DOHH2 (cell line): ENCODE data around the gene DCHS2.

ENCODE experiments used
- H3F3A ChIP-seq: fragments of 200-600 bp; sonication (generic), shearing (Covaris generic); 2 replicates; pipeline ENCODE4 v1.6.0; 2016; ENCODE audit warnings: antibody characterized with exemption, mild to moderate bottlenecking; ENCODE audit not compliant: control insufficient read depth, insufficient read depth
- H3K27ac ChIP-seq: fragments of 200-600 bp; sonication (generic); 2 replicates; pipeline ENCODE4 v1.5.1; 2014; ENCODE audit warnings: low read depth, mild to moderate bottlenecking, low read length, moderate library complexity
- H3K27me3 ChIP-seq: fragments of 200-600 bp; sonication (generic); 2 replicates; pipeline ENCODE4 v1.6.1; 2014; ENCODE audit warnings: mild to moderate bottlenecking, low read length, mixed read lengths; ENCODE audit not compliant: control insufficient read depth
- H3K36me3 ChIP-seq: fragments of 200-600 bp; sonication (generic); 2 replicates; pipeline ENCODE4 v1.6.1; 2014; ENCODE audit warnings: mild to moderate bottlenecking, low read length, moderate library complexity, mixed read lengths; ENCODE audit not compliant: control insufficient read depth
- H3K4me1 ChIP-seq: fragments of 200-600 bp; sonication (generic); 2 replicates; pipeline ENCODE4 v1.6.1; 2014; ENCODE audit warnings: mild to moderate bottlenecking, low read length, mixed read lengths; ENCODE audit not compliant: control insufficient read depth
- H3K4me2 ChIP-seq: fragments of 200-600 bp; sonication (generic); 2 replicates; pipeline ENCODE4 v1.6.0; 2014; ENCODE audit warnings: mild to moderate bottlenecking, low read length, moderate library complexity
- H3K4me3 ChIP-seq: fragments of 200-600 bp; sonication (generic); 2 replicates; pipeline ENCODE4 v1.5.1; 2014; ENCODE audit warnings: mild to moderate bottlenecking, low read length, mixed read lengths
- H3K79me2 ChIP-seq: fragments of 200-600 bp; sonication (generic); 2 replicates; pipeline ENCODE4 v1.6.1; 2014; ENCODE audit warnings: mild to moderate bottlenecking, low read length, mixed read lengths; ENCODE audit not compliant: control insufficient read depth
- H3K9me2 ChIP-seq: fragments of 200-600 bp; sonication (generic); replicated peaks from 2 replicates; pipeline ENCODE4 v1.6.1; 2014; ENCODE audit warnings: mild to moderate bottlenecking, low read length, mixed read lengths; ENCODE audit not compliant: control insufficient read depth
- H3K9me3 ChIP-seq: fragments of 200-600 bp; sonication (generic); 2 replicates; pipeline ENCODE4 v1.6.1; 2014; ENCODE audit warnings: antibody characterized with exemption, low read length, mixed read lengths; ENCODE audit not compliant: control insufficient read depth, insufficient read depth
- H4K20me1 ChIP-seq: fragments of 200-600 bp; sonication (generic); 2 replicates; pipeline ENCODE4 v1.6.0; 2014; ENCODE audit warnings: low read depth, mild to moderate bottlenecking, antibody characterized with exemption, low read length, moderate library complexity; ENCODE audit not compliant: control insufficient read depth, insufficient read depth
- EZH2phosphoT487 ChIP-seq: fragments of 200-600 bp; sonication (generic); IDR thresholded peaks from 2 replicates; pipeline ENCODE4 v1.6.1; 2017; ENCODE audit warnings: borderline replicate concordance, mild to moderate bottlenecking, antibody characterized with exemption, low read length, moderate library complexity, mixed read lengths
- TF ChIP-seq, protein P1 (sequence below): fragments of 200-600 bp; sonication (generic); IDR thresholded peaks from one replicate; pipeline ENCODE4 v1.5.1; 2014; ENCODE audit warnings: antibody characterized with exemption, mild to moderate bottlenecking, low read depth, low read length; ENCODE audit not compliant: poor library complexity, severe bottlenecking

Gene DCHS2

GRCh38 chr4:154230723-154231122, 260.9 kb downstream of the DCHS2 start:
- H3K79me2 ChIP-seq, result no peaks in the 10 kb centered on the region
- no peaks in the 10 kb centered on the region for H3K36me3 ChIP-seq
- no peaks in the 10 kb centered on the region for H3K9me3 ChIP-seq
- no peaks in the 10 kb centered on the region for H3K4me1 ChIP-seq
- H3K4me2 ChIP-seq, result no peak overlapping the region
- H3K27ac ChIP-seq, result no peak overlapping the region
- H3K9me2 ChIP-seq, result no peaks in the 10 kb centered on the region; the same call in 1 of the 2 replicates
- H4K20me1 ChIP-seq, result no peaks in the 10 kb centered on the region
- H3F3A ChIP-seq, result no peaks in the 10 kb centered on the region
- no peaks in the 10 kb centered on the region for H3K27me3 ChIP-seq
- no peak overlapping the region for H3K4me3 ChIP-seq
- TF ChIP-seq, protein P1, sequence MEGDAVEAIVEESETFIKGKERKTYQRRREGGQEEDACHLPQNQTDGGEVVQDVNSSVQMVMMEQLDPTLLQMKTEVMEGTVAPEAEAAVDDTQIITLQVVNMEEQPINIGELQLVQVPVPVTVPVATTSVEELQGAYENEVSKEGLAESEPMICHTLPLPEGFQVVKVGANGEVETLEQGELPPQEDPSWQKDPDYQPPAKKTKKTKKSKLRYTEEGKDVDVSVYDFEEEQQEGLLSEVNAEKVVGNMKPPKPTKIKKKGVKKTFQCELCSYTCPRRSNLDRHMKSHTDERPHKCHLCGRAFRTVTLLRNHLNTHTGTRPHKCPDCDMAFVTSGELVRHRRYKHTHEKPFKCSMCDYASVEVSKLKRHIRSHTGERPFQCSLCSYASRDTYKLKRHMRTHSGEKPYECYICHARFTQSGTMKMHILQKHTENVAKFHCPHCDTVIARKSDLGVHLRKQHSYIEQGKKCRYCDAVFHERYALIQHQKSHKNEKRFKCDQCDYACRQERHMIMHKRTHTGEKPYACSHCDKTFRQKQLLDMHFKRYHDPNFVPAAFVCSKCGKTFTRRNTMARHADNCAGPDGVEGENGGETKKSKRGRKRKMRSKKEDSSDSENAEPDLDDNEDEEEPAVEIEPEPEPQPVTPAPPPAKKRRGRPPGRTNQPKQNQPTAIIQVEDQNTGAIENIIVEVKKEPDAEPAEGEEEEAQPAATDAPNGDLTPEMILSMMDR, result no peak
- no peak for TF ChIP-seq EZH2phosphoT487

- no peaks in the 10 kb centered on the region for H3K36me3 ChIP-seq
- no peak for TF ChIP-seq EZH2phosphoT487
- TF ChIP-seq, protein P1, result no peak
- no peak overlapping the region for H3K4me3 ChIP-seq
- H3F3A ChIP-seq, result no peaks in the 10 kb centered on the region
- H4K20me1 ChIP-seq, result no peaks in the 10 kb centered on the region
- H3K4me1 ChIP-seq, result no peaks in the 10 kb centered on the region
- no peak overlapping the region for H3K27ac ChIP-seq
- no peaks in the 10 kb centered on the region for H3K9me3 ChIP-seq
- H3K4me2 ChIP-seq, result no peak overlapping the region
- H3K79me2 ChIP-seq, result no peaks in the 10 kb centered on the region
- no peaks in the 10 kb centered on the region; the same call in 1 of the 2 replicates for H3K9me2 ChIP-seq
- no peaks in the 10 kb centered on the region for H3K27me3 ChIP-seq
Measured at GRCh38 chr4:154230091-154230490, 261.5 kb downstream of the DCHS2 start.

- Histone ChIP-seq H4K20me1 (no peaks in the 10 kb centered on the region), H3K27me3 (no peaks in the 10 kb centered on the region), H3K9me2 (no peaks in the 10 kb centered on the region), H3K36me3 (no peaks in the 10 kb centered on the region), H3K4me3 (no peak overlapping the region), H3K9me3 (peaks cover 4% of the 10 kb centered on the region; the same call in 1 of the 2 replicates), H3K4me2 (no peak overlapping the region), H3F3A (no peaks in the 10 kb centered on the region), H3K27ac (no peak overlapping the region), H3K4me1 (no peaks in the 10 kb centered on the region), H3K79me2 (no peaks in the 10 kb centered on the region)
- TF ChIP-seq EZH2phosphoT487, result no peak
- TF ChIP-seq, protein P1, result no peak
Measured at GRCh38 chr4:154222875-154223274, 268.7 kb downstream of the DCHS2 start.
